Measurements from ENCODE around the gene EIF5AL1.

- no peak for TF ChIP-seq EZH2phosphoT487 (conservative IDR thresholded peaks at IDR 0.05; ENCODE audit: low read length)
- TF ChIP-seq CTCF (IDR thresholded peaks at IDR 0.05; ENCODE audit: insufficient read depth, low read length, poor library complexity, severe bottlenecking) = no peak
Observed at GRCh38 chr10:79479283-79479909, 32.9 kb upstream of the EIF5AL1 start.

All from SU-DHL-6 (cell line).